HCT116 (cell line): Measurements from ENCODE around the gene ERP29.

Source experiments
- EZH2phosphoT487 ChIP-seq: fragments of 200-600 bp; IDR thresholded peaks from 2 replicates; pipeline ENCODE4 v1.6.1; 2018; ENCODE audit warnings: antibody characterized with exemption, borderline replicate concordance
- POLR2A ChIP-seq: IDR thresholded peaks from 2 replicates; pipeline ENCODE4 v1.7.0; 2011; ENCODE audit warnings: borderline replicate concordance; ENCODE audit not compliant: insufficient read depth, insufficient read length; ENCODE audit errors: extremely low read depth
- POLR2AphosphoS5 ChIP-seq: IDR thresholded peaks from 2 replicates; pipeline ENCODE4 v1.6.1; 2011; ENCODE audit warnings: mild to moderate bottlenecking, low read depth, low read length, moderate library complexity
- SRF ChIP-seq: IDR thresholded peaks from 2 replicates; pipeline ENCODE4 v1.6.1; 2012; ENCODE audit warnings: low read depth
- TF ChIP-seq, protein P1 (sequence below), 3 experiments: fragments of 200-600 bp in 1 of 3; sonication (generic) in 1 of 3; IDR thresholded peaks in 2 of 3; conservative IDR thresholded peaks in 1 of 3; 2 replicates each; pipeline ENCODE4 v1.5.1; 2012 to 2017; ENCODE audit warnings: low read depth in 2 of 3, low read length in 2 of 3, antibody characterized with exemption in 1 of 3, borderline replicate concordance in 1 of 3, control low read depth in 1 of 3, mild to moderate bottlenecking in 1 of 3, mixed read lengths in 1 of 3, mixed run types in 1 of 3, moderate library complexity in 1 of 3; ENCODE audit not compliant: insufficient read depth in 1 of 3
- TF ChIP-seq, protein P2 (sequence below): IDR thresholded peaks from 2 replicates; pipeline ENCODE4 v1.6.1; 2012

GRCh38 chr12:111976860-111977259, 36.4 kb upstream of the ERP29 start:
- TF ChIP-seq, protein P1, sequence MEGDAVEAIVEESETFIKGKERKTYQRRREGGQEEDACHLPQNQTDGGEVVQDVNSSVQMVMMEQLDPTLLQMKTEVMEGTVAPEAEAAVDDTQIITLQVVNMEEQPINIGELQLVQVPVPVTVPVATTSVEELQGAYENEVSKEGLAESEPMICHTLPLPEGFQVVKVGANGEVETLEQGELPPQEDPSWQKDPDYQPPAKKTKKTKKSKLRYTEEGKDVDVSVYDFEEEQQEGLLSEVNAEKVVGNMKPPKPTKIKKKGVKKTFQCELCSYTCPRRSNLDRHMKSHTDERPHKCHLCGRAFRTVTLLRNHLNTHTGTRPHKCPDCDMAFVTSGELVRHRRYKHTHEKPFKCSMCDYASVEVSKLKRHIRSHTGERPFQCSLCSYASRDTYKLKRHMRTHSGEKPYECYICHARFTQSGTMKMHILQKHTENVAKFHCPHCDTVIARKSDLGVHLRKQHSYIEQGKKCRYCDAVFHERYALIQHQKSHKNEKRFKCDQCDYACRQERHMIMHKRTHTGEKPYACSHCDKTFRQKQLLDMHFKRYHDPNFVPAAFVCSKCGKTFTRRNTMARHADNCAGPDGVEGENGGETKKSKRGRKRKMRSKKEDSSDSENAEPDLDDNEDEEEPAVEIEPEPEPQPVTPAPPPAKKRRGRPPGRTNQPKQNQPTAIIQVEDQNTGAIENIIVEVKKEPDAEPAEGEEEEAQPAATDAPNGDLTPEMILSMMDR (IDR thresholded peaks at IDR 0.05 in 2 of 3, conservative IDR thresholded peaks at IDR 0.05 in 1 of 3; ENCODE audit: borderline replicate concordance in 1 of 3, insufficient read depth in 1 of 3, low read depth in 2 of 3, low read length in 2 of 3): no peak
- TF ChIP-seq EZH2phosphoT487 (no peak), POLR2AphosphoS5 (no peak), POLR2A (no peak), SRF (no peak)
- TF ChIP-seq, protein P2, sequence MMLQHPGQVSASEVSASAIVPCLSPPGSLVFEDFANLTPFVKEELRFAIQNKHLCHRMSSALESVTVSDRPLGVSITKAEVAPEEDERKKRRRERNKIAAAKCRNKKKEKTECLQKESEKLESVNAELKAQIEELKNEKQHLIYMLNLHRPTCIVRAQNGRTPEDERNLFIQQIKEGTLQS: no peak
